Type B pancreatic cell (in vitro differentiated cells): ENCODE results near the gene MUC5B. TPM values are rescaled to one million over a fixed set of nuclear protein-coding genes. Genes with fewer than 3 reads are reported as not detected.

Experiments used
- DNase-seq: peaks from one replicate; pipeline ENCODE4 v3.0.0; 2021; ENCODE audit warnings: mixed read lengths; ENCODE audit not compliant: unreplicated experiment; ENCODE audit errors: extremely low spot score
- H3K27ac Mint-ChIP-seq: 2 replicates; pipeline ENCODE4 v1.8.0; 2021; ENCODE audit warnings: mild to moderate bottlenecking, mixed read lengths
- H3K27me3 Mint-ChIP-seq: 2 replicates; pipeline ENCODE4 v1.8.0; 2021; ENCODE audit warnings: mixed read lengths
- H3K36me3 Mint-ChIP-seq: 2 replicates; pipeline ENCODE4 v1.8.0; 2021; ENCODE audit warnings: mixed read lengths
- H3K4me1 Mint-ChIP-seq: one replicate; pipeline ENCODE4 v1.8.0; 2021; ENCODE audit warnings: mixed read lengths; ENCODE audit not compliant: unreplicated experiment
- H3K4me3 Mint-ChIP-seq: 2 replicates; pipeline ENCODE4 v1.8.0; 2021; ENCODE audit warnings: mild to moderate bottlenecking, mixed read lengths
- H3K9me3 Mint-ChIP-seq: 2 replicates; pipeline ENCODE4 v1.8.0; 2021; ENCODE audit warnings: mixed read lengths
- total RNA-seq: library from RNA; stranded (reverse); gene quantifications from 2 replicates; pipeline ENCODE4 v1.2.1, GENCODE V29; 2021; ENCODE audit warnings: low replicate concordance
- TF ChIP-seq, protein P1 (sequence below): fragments of 200-600 bp; sonication (generic); conservative IDR thresholded peaks from 2 replicates; pipeline ENCODE4 v1.5.0; 2021; ENCODE audit warnings: antibody characterized with exemption, mild to moderate bottlenecking

MUC5B gene
- total RNA-seq, 1 donor from 2014 or later: 2.0 TPM

DNA sequence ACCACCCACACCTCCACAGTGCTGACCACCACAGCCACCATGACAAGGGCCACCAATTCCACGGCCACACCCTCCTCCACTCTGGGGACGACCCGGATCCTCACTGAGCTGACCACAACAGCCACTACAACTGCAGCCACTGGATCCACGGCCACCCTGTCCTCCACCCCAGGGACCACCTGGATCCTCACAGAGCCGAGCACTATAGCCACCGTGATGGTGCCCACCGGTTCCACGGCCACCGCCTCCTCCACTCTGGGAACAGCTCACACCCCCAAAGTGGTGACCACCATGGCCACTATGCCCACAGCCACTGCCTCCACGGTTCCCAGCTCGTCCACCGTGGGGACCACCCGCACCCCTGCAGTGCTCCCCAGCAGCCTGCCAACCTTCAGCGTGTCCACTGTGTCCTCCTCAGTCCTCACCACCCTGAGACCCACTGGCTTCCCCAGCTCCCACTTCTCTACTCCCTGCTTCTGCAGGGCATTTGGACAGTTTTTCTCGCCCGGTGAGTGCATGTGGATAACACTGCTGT lies 28.4 kb downstream of the MUC5B start:
- no peak for DNase-seq
- H3K9me3 Mint-ChIP-seq: no peaks in the 10 kb centered on the region
- TF ChIP-seq, protein P1, sequence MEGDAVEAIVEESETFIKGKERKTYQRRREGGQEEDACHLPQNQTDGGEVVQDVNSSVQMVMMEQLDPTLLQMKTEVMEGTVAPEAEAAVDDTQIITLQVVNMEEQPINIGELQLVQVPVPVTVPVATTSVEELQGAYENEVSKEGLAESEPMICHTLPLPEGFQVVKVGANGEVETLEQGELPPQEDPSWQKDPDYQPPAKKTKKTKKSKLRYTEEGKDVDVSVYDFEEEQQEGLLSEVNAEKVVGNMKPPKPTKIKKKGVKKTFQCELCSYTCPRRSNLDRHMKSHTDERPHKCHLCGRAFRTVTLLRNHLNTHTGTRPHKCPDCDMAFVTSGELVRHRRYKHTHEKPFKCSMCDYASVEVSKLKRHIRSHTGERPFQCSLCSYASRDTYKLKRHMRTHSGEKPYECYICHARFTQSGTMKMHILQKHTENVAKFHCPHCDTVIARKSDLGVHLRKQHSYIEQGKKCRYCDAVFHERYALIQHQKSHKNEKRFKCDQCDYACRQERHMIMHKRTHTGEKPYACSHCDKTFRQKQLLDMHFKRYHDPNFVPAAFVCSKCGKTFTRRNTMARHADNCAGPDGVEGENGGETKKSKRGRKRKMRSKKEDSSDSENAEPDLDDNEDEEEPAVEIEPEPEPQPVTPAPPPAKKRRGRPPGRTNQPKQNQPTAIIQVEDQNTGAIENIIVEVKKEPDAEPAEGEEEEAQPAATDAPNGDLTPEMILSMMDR: no peak
- H3K27me3 Mint-ChIP-seq: no peaks in the 10 kb centered on the region
- no peaks in the 10 kb centered on the region for H3K4me1 Mint-ChIP-seq
- no peaks in the 10 kb centered on the region for H3K36me3 Mint-ChIP-seq
- no peak overlapping the region for H3K27ac Mint-ChIP-seq
- no peak overlapping the region for H3K4me3 Mint-ChIP-seq

DNA sequence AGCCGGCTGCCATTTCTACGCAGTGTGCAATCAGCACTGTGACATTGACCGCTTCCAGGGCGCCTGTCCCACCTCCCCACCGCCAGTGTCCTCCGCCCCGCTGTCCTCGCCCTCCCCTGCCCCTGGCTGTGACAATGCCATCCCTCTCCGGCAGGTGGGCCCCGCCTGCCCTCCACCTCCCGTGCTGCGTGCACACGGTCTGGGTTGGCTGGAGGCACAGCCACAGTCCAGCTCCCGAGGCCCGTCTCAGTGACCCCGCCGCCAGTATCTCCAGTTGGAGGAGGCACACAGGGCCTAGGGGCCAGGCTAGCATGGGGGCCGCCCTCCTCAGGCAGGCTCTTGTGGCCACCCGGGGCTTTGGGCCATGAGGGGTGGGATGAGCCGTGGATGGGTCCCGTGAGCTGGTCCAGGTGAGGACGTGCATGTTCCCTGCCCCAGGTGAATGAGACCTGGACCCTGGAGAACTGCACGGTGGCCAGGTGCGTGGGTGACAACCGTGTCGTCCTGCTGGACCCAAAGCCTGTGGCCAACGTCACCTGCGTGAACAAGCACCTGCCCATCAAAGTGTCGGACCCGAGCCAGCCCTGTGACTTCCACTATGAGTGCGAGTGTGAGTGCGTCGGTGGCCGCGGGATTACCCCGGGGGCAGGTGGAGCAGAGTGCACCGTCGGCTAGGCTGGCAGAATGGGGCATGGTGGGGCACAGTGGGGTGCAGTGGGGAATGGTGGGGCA lies 29.7 kb downstream of the MUC5B start:
- Mint-ChIP-seq H3K9me3 (no peaks in the 10 kb centered on the region), H3K4me1 (no peaks in the 10 kb centered on the region), H3K4me3 (no peak overlapping the region), H3K27ac (no peak overlapping the region), H3K36me3 (no peaks in the 10 kb centered on the region), H3K27me3 (no peaks in the 10 kb centered on the region)
- DNase-seq: no peak
- TF ChIP-seq, protein P1: no peak

DNA sequence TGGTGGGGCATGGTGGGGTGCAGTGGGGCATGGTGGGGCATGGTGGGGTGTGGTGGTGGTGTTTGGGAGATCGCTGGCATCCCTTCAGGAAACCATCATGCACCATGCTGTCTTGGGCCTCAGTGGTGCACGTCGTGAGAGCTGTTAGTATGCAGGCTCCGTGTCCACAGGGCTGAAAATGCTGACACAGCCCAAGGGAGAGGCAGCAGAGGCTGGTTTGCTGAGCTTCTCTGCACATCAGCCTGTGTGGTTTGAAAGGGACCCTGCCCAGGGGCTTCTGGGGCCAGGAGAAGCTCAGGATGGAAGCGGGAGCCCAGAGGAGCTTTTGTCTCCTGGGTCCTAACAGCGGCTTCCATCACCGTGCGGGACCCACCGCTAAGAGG lies 30.2 kb downstream of the MUC5B start:
- TF ChIP-seq, protein P1: no peak
- Mint-ChIP-seq H3K4me1 (no peaks in the 10 kb centered on the region), H3K27me3 (no peaks in the 10 kb centered on the region)

DNA sequence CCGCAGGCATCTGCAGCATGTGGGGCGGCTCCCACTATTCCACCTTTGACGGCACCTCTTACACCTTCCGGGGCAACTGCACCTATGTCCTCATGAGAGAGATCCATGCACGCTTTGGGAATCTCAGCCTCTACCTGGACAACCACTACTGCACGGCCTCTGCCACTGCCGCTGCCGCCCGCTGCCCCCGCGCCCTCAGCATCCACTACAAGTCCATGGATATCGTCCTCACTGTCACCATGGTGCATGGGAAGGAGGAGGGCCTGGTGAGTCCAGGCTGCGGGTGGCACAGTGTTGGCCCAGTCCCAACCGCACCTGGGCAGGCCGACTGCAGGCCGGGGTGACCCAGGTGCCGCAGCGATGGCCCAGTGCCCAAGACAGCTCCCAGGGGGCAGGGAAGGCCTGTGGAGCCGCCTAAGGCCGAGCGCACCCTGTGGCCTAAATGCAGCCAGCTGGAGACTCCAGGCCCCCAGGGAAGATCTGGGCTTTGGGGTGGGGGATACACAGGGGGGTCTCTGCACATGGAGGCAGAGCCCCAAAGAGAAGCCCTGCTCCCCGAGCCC lies 31.3 kb downstream of the MUC5B start:
- TF ChIP-seq, protein P1: no peak
- no peak for DNase-seq
- Mint-ChIP-seq H3K9me3 (no peaks in the 10 kb centered on the region), H3K27me3 (no peaks in the 10 kb centered on the region), H3K36me3 (no peaks in the 10 kb centered on the region), H3K27ac (no peak overlapping the region), H3K4me1 (no peaks in the 10 kb centered on the region), H3K4me3 (no peak overlapping the region)

More for the DNA sequence above, 30.2 kb downstream of the MUC5B start:
- Mint-ChIP-seq H3K9me3 (no peaks in the 10 kb centered on the region), H3K36me3 (no peaks in the 10 kb centered on the region), H3K27ac (no peak overlapping the region), H3K4me3 (no peak overlapping the region)
- DNase-seq: no peak

DNA sequence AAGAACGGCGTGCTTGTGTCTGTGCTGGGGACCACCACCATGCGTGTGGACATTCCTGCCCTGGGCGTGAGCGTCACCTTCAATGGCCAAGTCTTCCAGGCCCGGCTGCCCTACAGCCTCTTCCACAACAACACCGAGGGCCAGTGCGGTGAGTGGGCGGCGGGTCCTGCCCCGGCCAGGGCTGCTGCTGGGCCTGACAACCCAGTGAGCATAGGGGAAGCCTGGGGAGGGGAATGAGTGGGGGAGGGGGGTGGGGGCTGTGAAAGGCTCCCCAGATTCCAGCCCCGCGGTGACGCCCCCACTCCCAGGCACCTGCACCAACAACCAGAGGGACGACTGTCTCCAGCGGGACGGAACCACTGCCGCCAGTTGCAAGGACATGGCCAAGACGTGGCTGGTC lies 31.9 kb downstream of the MUC5B start:
- H3K27ac Mint-ChIP-seq: no peak overlapping the region

More for the DNA sequence above, 31.9 kb downstream of the MUC5B start:
- Mint-ChIP-seq H3K36me3 (no peaks in the 10 kb centered on the region), H3K27me3 (no peaks in the 10 kb centered on the region), H3K4me1 (no peaks in the 10 kb centered on the region), H3K9me3 (no peaks in the 10 kb centered on the region), H3K4me3 (no peak overlapping the region)
- no peak for DNase-seq
- TF ChIP-seq, protein P1: no peak
